ENCODE results near the gene BCKDK. TPM values are rescaled to one million over a fixed set of nuclear protein-coding genes. Genes with fewer than 3 reads are reported as not detected.

BCKDK gene
- total and polyA plus RNA-seq, 2 of the 13 experiments (the other 11 are each of a cell fraction or from before 2014, with no cell fraction given) = 24.9 to 42.6 TPM

- TF ChIP-seq ZNF10 (CRISPR knock-in tag; IDR thresholded peaks at IDR 0.05; ENCODE audit: borderline replicate concordance, low read depth) (no peak), ZNF614 (CRISPR knock-in tag; IDR thresholded peaks at IDR 0.05; ENCODE audit: borderline replicate concordance) (no peak; the same call in 1 of the 2 replicates), ZNF24 (IDR thresholded peaks at IDR 0.05) (no peak), IRF1 (CRISPR knock-in tag; IDR thresholded peaks at IDR 0.05; ENCODE audit: low read depth) (no peak), SIX4 (CRISPR knock-in tag; IDR thresholded peaks at IDR 0.05) (no peak), ZNF724P (CRISPR knock-in tag; IDR thresholded peaks at IDR 0.05; ENCODE audit: borderline replicate concordance) (no peak), SRSF9 (IDR thresholded peaks at IDR 0.05; ENCODE audit: borderline replicate concordance, insufficient read depth, low read depth, low read length, poor library complexity, severe bottlenecking) (no peak), ARID4A (CRISPR knock-in tag; IDR thresholded peaks at IDR 0.05; ENCODE audit: borderline replicate concordance) (no peak; the same call in 1 of the 2 replicates), MYC (CRISPR knock-in tag; IDR thresholded peaks at IDR 0.05; ENCODE audit: borderline replicate concordance) (peak; percentile 63; the same call in 1 of the 2 replicates), FOXC1 (CRISPR knock-in tag; IDR thresholded peaks at IDR 0.05; ENCODE audit: borderline replicate concordance) (no peak), ZNF260 (CRISPR knock-in tag; IDR thresholded peaks at IDR 0.05; ENCODE audit: borderline replicate concordance, low read depth) (no peak), ARID2 (CRISPR knock-in tag; IDR thresholded peaks at IDR 0.05; ENCODE audit: borderline replicate concordance) (no peak), SRSF1 (optimal IDR thresholded peaks at IDR 0.05; ENCODE audit: low read depth, low read length) (no peak), ZNF142 (CRISPR knock-in tag; IDR thresholded peaks at IDR 0.05) (no peak), DDIT3 (CRISPR knock-in tag; IDR thresholded peaks at IDR 0.05) (no peak), ZNF33A (CRISPR knock-in tag; IDR thresholded peaks at IDR 0.05; ENCODE audit: borderline replicate concordance) (no peak)
Measured at GRCh38 chr16:31138621-31139578, 30.7 kb downstream of the BCKDK start (continued).
